ENCODE data around the gene PPP1R18. TPM values are rescaled to one million over a fixed set of nuclear protein-coding genes. Genes with fewer than 3 reads are reported as not detected.

Gene PPP1R18
- polyA plus RNA-seq (2013, experiment 1 of 2): 156 TPM
- 153 TPM for polyA plus RNA-seq (2013, experiment 2 of 2)

GRCh38 chr6:30686009-30686907 lies at the start of gene PPP1R18:
TSS of gene PPP1R18 (minus strand) at chr6:30686645. CDS start at chr6:30686018, 627 bp downstream.
- H2AFZ ChIP-seq (ENCODE audit: low read depth, low read length): peak within 1 kb of the TSS; percentile 10
- H3K27ac ChIP-seq (ENCODE audit: low read length, poor library complexity, severe bottlenecking): peak within 1 kb of the TSS; percentile 99
- H2BK15ac ChIP-seq (ENCODE audit: low read depth, poor library complexity, severe bottlenecking): peak within 1 kb of the TSS; percentile 96
- peak within 1 kb of the TSS; percentile 98 for H4K91ac ChIP-seq (ENCODE audit: low read length)
- peak; percentile 87 for DNase-seq
- peak within 1 kb of the TSS; percentile 92 to 99 for H3K4ac ChIP-seq (ENCODE audit: low read depth in 1 of 2, low read length in 2 of 2)
- H3K27me3 ChIP-seq (ENCODE audit: control insufficient read depth in 1 of 2, insufficient read depth in 1 of 2, low read length in 2 of 2): no peaks in the 10 kb centered on the region
- H2BK120ac ChIP-seq (ENCODE audit: low read depth, low read length): peak within 1 kb of the TSS; percentile 97
- peak within 1 kb of the TSS in 1 of 2 experiments; percentile 94 for H3K14ac ChIP-seq (ENCODE audit: low read length in 2 of 2)
- H3K4me1 ChIP-seq (ENCODE audit: control insufficient read depth, insufficient read depth, low read depth, low read length): peaks cover 26% of the 10 kb centered on the region
- peak within 1 kb of the TSS; percentile 92 for H4K8ac ChIP-seq (ENCODE audit: low read length)
- peak within 1 kb of the TSS; percentile 95 for H3K9ac ChIP-seq (ENCODE audit: low read length)
- peaks cover 17 to 24% of the 10 kb centered on the region in 2 experiments for H3K36me3 ChIP-seq (ENCODE audit: control insufficient read depth in 1 of 2, insufficient read depth in 2 of 2, low read depth in 1 of 2, low read length in 2 of 2)
- H3K4me2 ChIP-seq (ENCODE audit: low read length, poor library complexity, severe bottlenecking): peak within 1 kb of the TSS; percentile 82
- H2BK12ac ChIP-seq (ENCODE audit: low read length in 2 of 2): peak within 1 kb of the TSS; percentile 64 to 90
- peaks cover 2% of the 10 kb centered on the region for H3K79me1 ChIP-seq (replicated peaks; ENCODE audit: low read length, poor library complexity, severe bottlenecking)
- no peaks in the 10 kb centered on the region for H3K9me3 ChIP-seq (ENCODE audit: control insufficient read depth, low read length)
- H3K4me3 ChIP-seq (ENCODE audit: insufficient read depth in 1 of 2, low read depth in 1 of 2, low read length in 2 of 2): peak within 1 kb of the TSS; percentile 83 to 93
- H2BK5ac ChIP-seq (ENCODE audit: low read depth, low read length, poor library complexity, severe bottlenecking): peak within 1 kb of the TSS; percentile 97
- H3K18ac ChIP-seq (ENCODE audit: low read depth in 1 of 2, low read length in 2 of 2): peak within 1 kb of the TSS; percentile 98
- under 1% methylated on average over 21 of the region's 41 CpGs for WGBS
- H2AK5ac ChIP-seq (ENCODE audit: low read length, severe bottlenecking): peak within 1 kb of the TSS; percentile 76
- peak within 1 kb of the TSS in 1 of 2 experiments; percentile 95 for H3K23ac ChIP-seq (ENCODE audit: low read length in 2 of 2)

GRCh38 chr6:30735668-30736314 lies 49.3 kb upstream of the PPP1R18 start:
- H3K27ac ChIP-seq (ENCODE audit: low read length, poor library complexity, severe bottlenecking): no peak overlapping the region
- H3K79me1 ChIP-seq (replicated peaks; ENCODE audit: low read length, poor library complexity, severe bottlenecking): peaks cover 26% of the 10 kb centered on the region
- no peak overlapping the region for H2AK5ac ChIP-seq (ENCODE audit: low read length, severe bottlenecking)
- H3K9ac ChIP-seq (ENCODE audit: low read length): no peak overlapping the region
- H4K8ac ChIP-seq (ENCODE audit: low read length): no peak overlapping the region
- no peak overlapping the region for H2BK15ac ChIP-seq (ENCODE audit: low read depth, poor library complexity, severe bottlenecking)
- no peak overlapping the region for H4K91ac ChIP-seq (ENCODE audit: low read length)
- no peaks in the 10 kb centered on the region for H3K9me3 ChIP-seq (ENCODE audit: control insufficient read depth, low read length)
- H3K4me1 ChIP-seq (ENCODE audit: control insufficient read depth, insufficient read depth, low read depth, low read length): peaks cover 16% of the 10 kb centered on the region
- H2BK5ac ChIP-seq (ENCODE audit: low read depth, low read length, poor library complexity, severe bottlenecking): no peak overlapping the region
- H3K36me3 ChIP-seq (ENCODE audit: control insufficient read depth in 1 of 2, insufficient read depth in 2 of 2, low read depth in 1 of 2, low read length in 2 of 2): peaks cover 53 to 94% of the 10 kb centered on the region in 2 experiments
- no peak overlapping the region for H3K4me2 ChIP-seq (ENCODE audit: low read length, poor library complexity, severe bottlenecking)
- no peak overlapping the region for H3K18ac ChIP-seq (ENCODE audit: low read depth in 1 of 2, low read length in 2 of 2)
- H2AFZ ChIP-seq (ENCODE audit: low read depth, low read length): no peak overlapping the region
- no peak overlapping the region for H3K4me3 ChIP-seq (ENCODE audit: insufficient read depth in 1 of 2, low read depth in 1 of 2, low read length in 2 of 2)
- no peak for DNase-seq
- WGBS: 95% methylated on average over 8 of the region's 8 CpGs
- H2BK12ac ChIP-seq (ENCODE audit: low read length in 2 of 2): no peak overlapping the region
- H3K14ac ChIP-seq (ENCODE audit: low read length in 2 of 2): no peak overlapping the region
- H2BK120ac ChIP-seq (ENCODE audit: low read depth, low read length): no peak overlapping the region
- H3K4ac ChIP-seq (ENCODE audit: low read depth in 1 of 2, low read length in 2 of 2): no peak overlapping the region
- no peaks in the 10 kb centered on the region for H3K27me3 ChIP-seq (ENCODE audit: control insufficient read depth in 1 of 2, insufficient read depth in 1 of 2, low read length in 2 of 2)
- no peak overlapping the region for H3K23ac ChIP-seq (ENCODE audit: low read length in 2 of 2)

GRCh38 chr6:30732237-30732943 lies 45.9 kb upstream of the PPP1R18 start:
- Histone ChIP-seq H3K9me3 (ENCODE audit: control insufficient read depth, low read length) (no peaks in the 10 kb centered on the region), H2BK120ac (ENCODE audit: low read depth, low read length) (no peak overlapping the region), H3K18ac (ENCODE audit: low read depth in 1 of 2, low read length in 2 of 2) (no peak overlapping the region), H2BK15ac (ENCODE audit: low read depth, poor library complexity, severe bottlenecking) (no peak overlapping the region), H3K4ac (ENCODE audit: low read depth in 1 of 2, low read length in 2 of 2) (no peak overlapping the region), H3K36me3 (ENCODE audit: control insufficient read depth in 1 of 2, insufficient read depth in 2 of 2, low read depth in 1 of 2, low read length in 2 of 2) (peaks cover 69 to 88% of the 10 kb centered on the region in 2 experiments), H3K27ac (ENCODE audit: low read length, poor library complexity, severe bottlenecking) (no peak overlapping the region), H3K9ac (ENCODE audit: low read length) (no peak overlapping the region), H4K91ac (ENCODE audit: low read length) (no peak overlapping the region), H3K23ac (ENCODE audit: low read length in 2 of 2) (no peak overlapping the region), H2BK12ac (ENCODE audit: low read length in 2 of 2) (no peak overlapping the region), H4K8ac (ENCODE audit: low read length) (no peak overlapping the region), H2BK5ac (ENCODE audit: low read depth, low read length, poor library complexity, severe bottlenecking) (no peak overlapping the region), H3K4me1 (ENCODE audit: control insufficient read depth, insufficient read depth, low read depth, low read length) (peaks cover 10% of the 10 kb centered on the region), H3K27me3 (ENCODE audit: control insufficient read depth in 1 of 2, insufficient read depth in 1 of 2, low read length in 2 of 2) (no peaks in the 10 kb centered on the region), H2AK5ac (ENCODE audit: low read length, severe bottlenecking) (no peak overlapping the region), H3K4me2 (ENCODE audit: low read length, poor library complexity, severe bottlenecking) (no peak overlapping the region), H3K14ac (ENCODE audit: low read length in 2 of 2) (no peak overlapping the region), H3K79me1 (replicated peaks; ENCODE audit: low read length, poor library complexity, severe bottlenecking) (peaks cover 26% of the 10 kb centered on the region), H3K4me3 (ENCODE audit: insufficient read depth in 1 of 2, low read depth in 1 of 2, low read length in 2 of 2) (no peak overlapping the region), H2AFZ (ENCODE audit: low read depth, low read length) (no peak overlapping the region)
- DNase-seq: no peak
- WGBS: 96% methylated on average over 11 of the region's 12 CpGs
